Tibial nerve (tissue), 4 donors: Measurements from ENCODE around the gene CIAO2B. TPM values are rescaled to one million over a fixed set of nuclear protein-coding genes. Genes with fewer than 3 reads are reported as not detected.

Experiments
- DNase-seq, 2 donors: peaks; one replicate each; pipeline ENCODE4 v3.0.0-alpha.2; 2019; ENCODE audit warnings: low spot score in 2 of 2
- H3K27ac ChIP-seq, 4 donors: fragments of 200-600 bp; sonication (generic) in 3 of 4; one replicate each; pipeline ENCODE4 v1.5.1; 2017 to 2019; ENCODE audit warnings: mild to moderate bottlenecking in 1 of 4
- H3K27me3 ChIP-seq, 2 donors: fragments of 200-600 bp; sonication (generic) in 1 of 2; one replicate each; pipeline versions ENCODE4 v1.5.1 to v1.6.0; 2017 to 2019
- H3K36me3 ChIP-seq, 3 donors: fragments of 200-600 bp; sonication (generic); one replicate each; pipeline ENCODE4 v1.5.1; 2018 to 2019
- H3K4me1 ChIP-seq, 4 donors: fragments of 200-600 bp; sonication (generic) in 3 of 4; one replicate each; pipeline ENCODE4 v1.5.1; 2017 to 2019
- H3K4me3 ChIP-seq, 4 donors: fragments of 200-600 bp; sonication (generic) in 3 of 4; one replicate each; pipeline ENCODE4 v1.5.1; 2017 to 2019; ENCODE audit warnings: mild to moderate bottlenecking in 1 of 4, moderate library complexity in 1 of 4
- H3K9me3 ChIP-seq, 4 donors: fragments of 200-600 bp; sonication (generic) in 3 of 4; one replicate each; pipeline ENCODE4 v1.5.1; 2017 to 2019
- EP300 ChIP-seq, 2 donors: sonication (generic); formaldehyde crosslinking; IDR thresholded peaks; one replicate each; pipeline ENCODE4 v1.6.1; 2017; ENCODE audit warnings: antibody characterized with exemption in 2 of 2, mild to moderate bottlenecking in 1 of 2
- POLR2A ChIP-seq, 2 donors: fragments of 450-650 bp; IDR thresholded peaks; one replicate each; pipeline ENCODE4 v1.6.1; 2017; ENCODE audit warnings: antibody characterized with exemption in 2 of 2, mild to moderate bottlenecking in 2 of 2, moderate library complexity in 2 of 2
- WGBS, 2 donors: methylation state at CpG; one replicate each; pipeline ENCODE4 v1.1.5; 2018; 5-methylcytosine and 5-hydroxymethylcytosine counted together
- total RNA-seq, 4 donors: library from RNA; depleted of rRNA; stranded (reverse); fragments of >200 nt; gene quantifications; one replicate each; pipeline ENCODE4 v1.1.0, GENCODE V29; 2016
- TF ChIP-seq, protein P1 (sequence below), 5 experiments: fragments of 200-600 bp in 3 of 5; fragments of 450-650 bp in 2 of 5; sonication (generic) in 3 of 5; IDR thresholded peaks; one replicate each; pipeline ENCODE4 v1.5.1; 2016 to 2019; ENCODE audit warnings: antibody characterized with exemption in 5 of 5, mild to moderate bottlenecking in 3 of 5, moderate library complexity in 2 of 5

Gene CIAO2B
- total RNA-seq, 4 donors from 2014 or later: 57.1 to 111 (median 89.9) TPM

- TF ChIP-seq, protein P1, sequence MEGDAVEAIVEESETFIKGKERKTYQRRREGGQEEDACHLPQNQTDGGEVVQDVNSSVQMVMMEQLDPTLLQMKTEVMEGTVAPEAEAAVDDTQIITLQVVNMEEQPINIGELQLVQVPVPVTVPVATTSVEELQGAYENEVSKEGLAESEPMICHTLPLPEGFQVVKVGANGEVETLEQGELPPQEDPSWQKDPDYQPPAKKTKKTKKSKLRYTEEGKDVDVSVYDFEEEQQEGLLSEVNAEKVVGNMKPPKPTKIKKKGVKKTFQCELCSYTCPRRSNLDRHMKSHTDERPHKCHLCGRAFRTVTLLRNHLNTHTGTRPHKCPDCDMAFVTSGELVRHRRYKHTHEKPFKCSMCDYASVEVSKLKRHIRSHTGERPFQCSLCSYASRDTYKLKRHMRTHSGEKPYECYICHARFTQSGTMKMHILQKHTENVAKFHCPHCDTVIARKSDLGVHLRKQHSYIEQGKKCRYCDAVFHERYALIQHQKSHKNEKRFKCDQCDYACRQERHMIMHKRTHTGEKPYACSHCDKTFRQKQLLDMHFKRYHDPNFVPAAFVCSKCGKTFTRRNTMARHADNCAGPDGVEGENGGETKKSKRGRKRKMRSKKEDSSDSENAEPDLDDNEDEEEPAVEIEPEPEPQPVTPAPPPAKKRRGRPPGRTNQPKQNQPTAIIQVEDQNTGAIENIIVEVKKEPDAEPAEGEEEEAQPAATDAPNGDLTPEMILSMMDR (IDR thresholded peaks at IDR 0.05): no peak
- TF ChIP-seq EP300 (IDR thresholded peaks at IDR 0.05) (no peak), POLR2A (IDR thresholded peaks at IDR 0.05) (no peak)
- H3K4me3 ChIP-seq: no peak overlapping the region
- H3K27me3 ChIP-seq: peaks cover 0 to 21% of the 10 kb centered on the region in 2 donors
- H3K36me3 ChIP-seq: peaks cover 0 to 28% (median 0%) of the 10 kb centered on the region in 3 donors
- H3K27ac ChIP-seq: peak overlapping the region in 2 of 4 donors; percentile 79 to 86
- H3K4me1 ChIP-seq: peaks cover 0 to 42% (median 7%) of the 10 kb centered on the region in 4 donors
- no peak for DNase-seq
- WGBS, 2 donors: 6 to 21% methylated on average over 2 of the region's 3 CpGs
- no peaks in the 10 kb centered on the region for H3K9me3 ChIP-seq
Observed at GRCh38 chr16:66926961-66927436, 7.2 kb downstream of the CIAO2B start.

GRCh38 chr16:66926171-66926947 is 7.8 kb downstream of the CIAO2B start:
- Histone ChIP-seq H3K27ac (peak overlapping the region in 3 of 4 donors; percentile 58 to 86 (median 79)), H3K9me3 (no peaks in the 10 kb centered on the region), H3K4me3 (no peak overlapping the region), H3K4me1 (peaks cover 0 to 46% (median 7%) of the 10 kb centered on the region in 4 donors), H3K36me3 (peaks cover 0 to 25% (median 0%) of the 10 kb centered on the region in 3 donors), H3K27me3 (peaks cover 0 to 21% of the 10 kb centered on the region in 2 donors)
- DNase-seq: no peak
- TF ChIP-seq EP300 (IDR thresholded peaks at IDR 0.05): no peak
- TF ChIP-seq POLR2A (IDR thresholded peaks at IDR 0.05): no peak
- TF ChIP-seq, protein P1 (IDR thresholded peaks at IDR 0.05): no peak
- 53 to 76% methylated on average over 3 to 5 of the region's 5 CpGs for WGBS, 2 donors

- H3K4me1 ChIP-seq: peaks cover 0 to 46% (median 7%) of the 10 kb centered on the region in 4 donors
- peak within 1 kb of the TSS; percentile 28 to 86 (median 68) for H3K27ac ChIP-seq
- H3K36me3 ChIP-seq: peaks cover 0 to 16% (median 0%) of the 10 kb centered on the region in 3 donors
- H3K9me3 ChIP-seq: no peaks in the 10 kb centered on the region
- 3 to 6% methylated on average over 24 to 42 of the region's 42 CpGs for WGBS, 2 donors
- no peak for DNase-seq
- peak within 1 kb of the TSS; percentile 23 to 65 (median 53) for H3K4me3 ChIP-seq
- H3K27me3 ChIP-seq: peaks cover 0 to 21% of the 10 kb centered on the region in 2 donors
- TF ChIP-seq, protein P1 (IDR thresholded peaks at IDR 0.05): peak in 1 of 5 experiments; percentile 19
- TF ChIP-seq POLR2A (IDR thresholded peaks at IDR 0.05) (no peak), EP300 (IDR thresholded peaks at IDR 0.05) (peak in 1 of 2 donors; percentile 55)
Observed at GRCh38 chr16:66925322-66925840, 8.8 kb downstream of the CIAO2B start, which contains the start of gene RRAD. Gene RRAD, minus strand, starts transcription at chr16:66925535. Its CDS starts 356 bp downstream, at chr16:66925179.

DNA sequence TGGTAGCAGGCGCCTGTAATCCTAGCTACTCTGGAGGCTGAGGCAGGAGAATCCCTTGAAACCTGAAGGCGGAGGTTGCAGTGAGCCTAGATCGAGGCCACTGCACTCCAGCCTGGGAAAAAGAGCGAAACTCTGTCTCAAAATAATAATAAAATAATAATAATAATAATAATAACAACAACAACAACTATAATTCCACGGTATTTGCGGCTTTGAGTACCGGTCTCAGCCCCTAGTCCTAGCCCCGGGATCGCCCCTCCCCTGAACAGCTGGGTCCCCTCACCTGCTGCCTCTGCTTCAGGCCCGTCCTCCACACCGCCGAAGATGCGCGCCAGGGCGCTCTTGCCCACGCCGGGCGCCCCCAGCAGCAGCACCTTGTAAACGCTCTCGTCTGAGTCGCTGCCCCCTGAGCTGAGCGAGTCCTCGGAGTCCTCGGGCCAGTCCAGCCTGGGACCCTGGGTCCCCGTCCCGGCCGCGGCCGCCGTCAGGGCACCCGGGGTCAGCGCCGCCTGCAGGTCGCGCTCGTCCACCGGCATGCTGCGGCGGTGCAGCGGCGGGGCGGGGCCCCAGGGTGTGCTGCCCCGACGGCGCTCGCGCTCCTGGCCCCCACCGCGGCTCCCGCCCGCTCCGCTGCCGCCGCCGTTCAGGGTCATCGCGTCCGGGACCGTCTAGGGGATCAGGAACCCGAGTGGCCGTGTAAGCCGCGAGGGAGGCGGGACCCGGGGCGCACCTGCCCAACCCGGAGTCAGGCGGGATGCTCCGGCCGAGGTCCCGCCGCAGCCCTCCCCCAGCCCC is 9.5 kb downstream of the CIAO2B start:
- Histone ChIP-seq H3K36me3 (peaks cover 0 to 10% (median 0%) of the 10 kb centered on the region in 3 donors), H3K27me3 (peaks cover 0 to 21% of the 10 kb centered on the region in 2 donors), H3K4me1 (peaks cover 0 to 48% (median 7%) of the 10 kb centered on the region in 4 donors), H3K27ac (peak overlapping the region; percentile 28 to 86 (median 68)), H3K9me3 (no peaks in the 10 kb centered on the region), H3K4me3 (peak overlapping the region; percentile 23 to 65 (median 53))
- WGBS, 2 donors: 13 to 22% methylated on average over 22 to 29 of the region's 72 CpGs
- TF ChIP-seq, protein P1 (IDR thresholded peaks at IDR 0.05): peak in 4 of 5 experiments; percentile 24 to 65 (median 46)
- TF ChIP-seq EP300 (IDR thresholded peaks at IDR 0.05): no peak
- TF ChIP-seq POLR2A (IDR thresholded peaks at IDR 0.05): peak in 1 of 2 donors; percentile 16
- no peak for DNase-seq
